Vagina (tissue), 2 donors: ENCODE data around the gene BUB1.

Experiments used
- POLR2A ChIP-seq, 2 donors: fragments of 450-650 bp; IDR thresholded peaks; one replicate each; pipeline ENCODE4 v1.6.1; 2017; ENCODE audit warnings: antibody characterized with exemption in 2 of 2, mild to moderate bottlenecking in 2 of 2, moderate library complexity in 2 of 2
- TF ChIP-seq, protein P1 (sequence below), 3 experiments: fragments of 450-650 bp in 2 of 3; fragments of 200-600 bp in 1 of 3; sonication (generic) in 1 of 3; IDR thresholded peaks; one replicate each; pipeline ENCODE4 v1.5.1; 2017 to 2019; ENCODE audit warnings: antibody characterized with exemption in 3 of 3, mild to moderate bottlenecking in 2 of 3, moderate library complexity in 2 of 3

DNA sequence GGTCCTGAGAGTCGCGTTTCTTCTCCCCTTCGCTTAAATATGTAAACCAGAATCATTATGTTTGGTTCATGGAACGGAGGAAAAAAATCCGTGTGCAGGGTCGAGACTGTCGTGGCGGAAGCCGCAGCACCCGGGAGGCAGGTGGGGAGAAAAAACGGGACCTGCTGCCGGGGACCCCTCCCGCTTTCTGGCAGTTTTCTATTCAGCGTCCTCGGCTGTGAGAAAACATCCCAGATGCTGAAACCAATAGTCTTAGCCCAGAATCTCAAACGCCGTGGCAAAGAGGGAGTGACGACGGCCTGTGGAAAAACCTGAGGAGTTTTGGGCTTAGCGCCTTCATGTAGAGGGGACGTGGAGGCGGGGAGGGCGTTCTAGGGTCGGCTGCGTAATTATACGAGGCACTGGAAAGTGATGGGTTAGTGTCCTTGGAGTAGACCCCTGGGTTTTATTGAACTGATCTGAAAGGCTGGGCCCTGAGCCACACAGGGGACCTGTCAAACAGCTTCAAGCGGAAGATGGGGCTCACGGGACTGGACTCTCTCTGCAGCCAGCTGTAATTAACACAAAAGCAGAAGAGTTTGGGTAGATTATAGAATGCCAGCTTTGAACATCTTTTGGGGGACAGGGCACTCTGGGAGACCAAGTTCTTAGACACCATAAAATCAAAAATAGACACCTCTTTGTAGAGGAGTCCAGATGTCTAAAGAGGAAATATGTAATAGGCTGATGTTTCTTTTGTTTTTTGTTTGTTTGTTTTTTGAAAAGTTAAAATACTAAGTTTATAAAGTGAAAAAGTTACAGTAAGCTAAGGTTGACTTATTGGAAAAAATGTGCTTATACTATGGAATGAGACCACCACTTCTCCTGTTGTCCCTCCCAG is 834 bp upstream of the BUB1 start:
- TF ChIP-seq, protein P1, sequence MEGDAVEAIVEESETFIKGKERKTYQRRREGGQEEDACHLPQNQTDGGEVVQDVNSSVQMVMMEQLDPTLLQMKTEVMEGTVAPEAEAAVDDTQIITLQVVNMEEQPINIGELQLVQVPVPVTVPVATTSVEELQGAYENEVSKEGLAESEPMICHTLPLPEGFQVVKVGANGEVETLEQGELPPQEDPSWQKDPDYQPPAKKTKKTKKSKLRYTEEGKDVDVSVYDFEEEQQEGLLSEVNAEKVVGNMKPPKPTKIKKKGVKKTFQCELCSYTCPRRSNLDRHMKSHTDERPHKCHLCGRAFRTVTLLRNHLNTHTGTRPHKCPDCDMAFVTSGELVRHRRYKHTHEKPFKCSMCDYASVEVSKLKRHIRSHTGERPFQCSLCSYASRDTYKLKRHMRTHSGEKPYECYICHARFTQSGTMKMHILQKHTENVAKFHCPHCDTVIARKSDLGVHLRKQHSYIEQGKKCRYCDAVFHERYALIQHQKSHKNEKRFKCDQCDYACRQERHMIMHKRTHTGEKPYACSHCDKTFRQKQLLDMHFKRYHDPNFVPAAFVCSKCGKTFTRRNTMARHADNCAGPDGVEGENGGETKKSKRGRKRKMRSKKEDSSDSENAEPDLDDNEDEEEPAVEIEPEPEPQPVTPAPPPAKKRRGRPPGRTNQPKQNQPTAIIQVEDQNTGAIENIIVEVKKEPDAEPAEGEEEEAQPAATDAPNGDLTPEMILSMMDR (IDR thresholded peaks at IDR 0.05), result no peak
- TF ChIP-seq POLR2A (IDR thresholded peaks at IDR 0.05), result no peak
